HL-60 (cell line): ENCODE data around the gene ABCC1.

ENCODE experiments used
- DNase-seq, 2 experiments: peaks; one replicate each; pipeline ENCODE4 v3.0.0-alpha.2; 2010 to 2020; ENCODE audit warnings: low read depth in 1 of 2, low spot score in 1 of 2
- H3K27ac ChIP-seq: fragments of 250-450 bp; sonication (Bioruptor Pico); replicated peaks from 2 replicates; pipeline ENCODE4 v1.5.1; 2020; ENCODE audit warnings: mild to moderate bottlenecking, moderate library complexity
- H3K27me3 ChIP-seq: fragments of 250-450 bp; sonication (Bioruptor Pico); 2 replicates; pipeline ENCODE4 v1.5.1; 2021; ENCODE audit warnings: mild to moderate bottlenecking, moderate library complexity; ENCODE audit not compliant: insufficient read depth, poor library complexity, severe bottlenecking
- H3K4me3 ChIP-seq: replicated peaks from 2 replicates; pipeline ENCODE4 v1.5.1; 2011; ENCODE audit warnings: mild to moderate bottlenecking, control low read depth, low read length; ENCODE audit not compliant: insufficient read depth
- CTCF ChIP-seq: IDR thresholded peaks from one replicate; pipeline ENCODE4 v1.5.1; 2011; ENCODE audit warnings: low read length, control low read depth, inconsistent platforms; ENCODE audit not compliant: insufficient read depth
- GABPA ChIP-seq: IDR thresholded peaks from 2 replicates; pipeline ENCODE4 v1.6.1; 2012; ENCODE audit warnings: low read depth
- POLR2AphosphoS5 ChIP-seq: IDR thresholded peaks from 2 replicates; pipeline ENCODE4 v1.6.1; 2012; ENCODE audit warnings: low read depth
- SPI1 ChIP-seq: IDR thresholded peaks from 2 replicates; pipeline ENCODE4 v1.6.1; 2012; ENCODE audit warnings: low read depth, mild to moderate bottlenecking, borderline replicate concordance
- TF ChIP-seq, protein P1 (sequence below): IDR thresholded peaks from 2 replicates; pipeline ENCODE4 v1.6.1; 2012; ENCODE audit warnings: low read depth; ENCODE audit not compliant: insufficient replicate concordance

ABCC1 gene

GRCh38 chr16:16172991-16173390, 223.6 kb downstream of the ABCC1 start:
- Histone ChIP-seq H3K27ac (no peak overlapping the region), H3K4me3 (no peak overlapping the region), H3K27me3 (no peaks in the 10 kb centered on the region)
- DNase-seq = no peak
- TF ChIP-seq, protein P1, sequence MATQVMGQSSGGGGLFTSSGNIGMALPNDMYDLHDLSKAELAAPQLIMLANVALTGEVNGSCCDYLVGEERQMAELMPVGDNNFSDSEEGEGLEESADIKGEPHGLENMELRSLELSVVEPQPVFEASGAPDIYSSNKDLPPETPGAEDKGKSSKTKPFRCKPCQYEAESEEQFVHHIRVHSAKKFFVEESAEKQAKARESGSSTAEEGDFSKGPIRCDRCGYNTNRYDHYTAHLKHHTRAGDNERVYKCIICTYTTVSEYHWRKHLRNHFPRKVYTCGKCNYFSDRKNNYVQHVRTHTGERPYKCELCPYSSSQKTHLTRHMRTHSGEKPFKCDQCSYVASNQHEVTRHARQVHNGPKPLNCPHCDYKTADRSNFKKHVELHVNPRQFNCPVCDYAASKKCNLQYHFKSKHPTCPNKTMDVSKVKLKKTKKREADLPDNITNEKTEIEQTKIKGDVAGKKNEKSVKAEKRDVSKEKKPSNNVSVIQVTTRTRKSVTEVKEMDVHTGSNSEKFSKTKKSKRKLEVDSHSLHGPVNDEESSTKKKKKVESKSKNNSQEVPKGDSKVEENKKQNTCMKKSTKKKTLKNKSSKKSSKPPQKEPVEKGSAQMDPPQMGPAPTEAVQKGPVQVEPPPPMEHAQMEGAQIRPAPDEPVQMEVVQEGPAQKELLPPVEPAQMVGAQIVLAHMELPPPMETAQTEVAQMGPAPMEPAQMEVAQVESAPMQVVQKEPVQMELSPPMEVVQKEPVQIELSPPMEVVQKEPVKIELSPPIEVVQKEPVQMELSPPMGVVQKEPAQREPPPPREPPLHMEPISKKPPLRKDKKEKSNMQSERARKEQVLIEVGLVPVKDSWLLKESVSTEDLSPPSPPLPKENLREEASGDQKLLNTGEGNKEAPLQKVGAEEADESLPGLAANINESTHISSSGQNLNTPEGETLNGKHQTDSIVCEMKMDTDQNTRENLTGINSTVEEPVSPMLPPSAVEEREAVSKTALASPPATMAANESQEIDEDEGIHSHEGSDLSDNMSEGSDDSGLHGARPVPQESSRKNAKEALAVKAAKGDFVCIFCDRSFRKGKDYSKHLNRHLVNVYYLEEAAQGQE = no peak
- TF ChIP-seq CTCF (no peak), POLR2AphosphoS5 (no peak), SPI1 (no peak), GABPA (no peak)

DNA sequence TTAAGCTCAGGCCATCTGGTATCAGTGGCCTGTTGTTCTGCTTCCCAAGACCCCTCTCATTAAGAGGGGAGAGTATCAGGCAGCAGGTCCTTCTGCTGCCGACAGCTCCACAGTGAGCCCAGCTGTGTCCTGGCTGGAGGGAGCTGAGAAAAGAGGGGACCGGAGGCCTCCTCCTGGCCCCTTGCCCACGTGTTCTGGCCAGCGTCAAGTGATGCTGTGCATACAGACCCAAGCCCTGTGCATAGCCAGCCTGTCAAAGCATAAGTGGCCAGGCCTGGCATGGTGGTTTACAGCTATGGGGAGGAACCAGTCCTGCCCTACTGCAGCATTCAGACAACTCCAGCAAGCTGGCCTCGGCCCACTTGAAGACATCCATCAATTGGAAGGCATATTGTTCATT, 225.9 kb downstream of the ABCC1 start:
- Histone ChIP-seq H3K27me3 (no peaks in the 10 kb centered on the region), H3K27ac (no peak overlapping the region), H3K4me3 (no peak overlapping the region)
- TF ChIP-seq SPI1 (no peak), GABPA (no peak), CTCF (no peak), POLR2AphosphoS5 (no peak)
- TF ChIP-seq, protein P1 = no peak
- no peak for DNase-seq

DNA sequence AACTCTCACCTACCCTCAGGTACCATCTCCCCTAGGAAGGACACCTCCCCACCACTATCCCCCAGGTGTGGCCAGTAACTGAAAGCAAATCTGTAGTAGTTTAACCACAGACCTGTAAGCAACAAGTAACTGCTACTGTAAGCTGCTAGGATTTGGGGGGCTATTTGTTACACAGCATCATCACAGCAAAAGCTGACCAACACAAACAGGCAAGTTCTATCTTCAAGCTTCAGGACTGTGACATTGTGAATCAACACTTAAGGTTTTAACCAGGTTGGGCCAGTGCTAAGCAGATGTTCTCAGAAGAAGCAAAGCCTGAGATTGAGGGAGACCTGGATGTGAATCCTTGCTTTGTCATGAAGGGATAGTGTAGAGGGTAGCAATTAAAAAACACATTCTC, 226.9 kb downstream of the ABCC1 start:
- no peak for DNase-seq
- Histone ChIP-seq H3K4me3 (no peak overlapping the region), H3K27me3 (no peaks in the 10 kb centered on the region), H3K27ac (no peak overlapping the region)
- TF ChIP-seq, protein P1 = no peak
- no peak for TF ChIP-seq CTCF
- no peak for TF ChIP-seq GABPA
- no peak for TF ChIP-seq POLR2AphosphoS5
- no peak for TF ChIP-seq SPI1
